ENCODE data around the gene PNN. TPM values are rescaled to one million over a fixed set of nuclear protein-coding genes. Genes with fewer than 3 reads are reported as not detected.
A peak's percentile ranks its signal among the peaks of the same experiment; 100 is the strongest.

The PNN gene
- total RNA-seq, 1 experiment from 2014 or later, result 167 TPM

DNA sequence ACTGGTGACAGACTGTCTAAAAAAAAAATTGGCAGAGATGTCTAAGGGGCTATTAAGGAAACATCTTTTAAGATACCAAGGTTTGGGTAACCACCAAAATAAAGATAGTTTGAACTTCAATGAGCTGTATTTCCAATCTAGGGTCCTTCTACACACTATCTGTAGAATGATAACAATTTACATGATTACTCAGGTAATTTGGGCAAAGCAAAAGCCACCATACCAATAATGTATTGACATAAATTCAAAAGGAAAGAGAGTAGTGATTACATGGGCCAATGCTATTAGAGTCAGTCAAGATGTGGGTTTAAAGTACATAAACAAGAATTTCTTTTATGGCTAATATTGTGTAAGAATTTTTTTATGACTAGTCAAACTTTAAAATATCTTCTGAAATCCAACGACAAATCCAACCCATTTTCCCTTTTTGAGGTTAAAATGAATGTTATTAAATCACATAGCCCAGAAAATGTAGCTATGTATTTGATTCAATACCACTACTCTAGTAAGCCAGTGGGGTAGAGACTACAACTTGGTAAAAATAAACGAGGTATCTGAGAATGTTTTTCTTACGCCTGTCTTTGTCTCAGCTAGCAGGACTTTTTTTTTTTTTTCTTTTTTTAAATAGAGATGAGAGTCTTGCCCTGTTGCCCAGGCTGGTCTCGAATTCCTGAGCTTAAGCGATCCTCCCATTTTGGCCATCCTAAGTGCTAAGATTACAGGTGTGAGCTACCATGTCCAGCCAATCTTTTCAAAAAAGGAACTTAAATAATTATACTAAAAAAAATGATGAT is 10.4 kb downstream of the PNN start:
- Histone ChIP-seq H3K79me2 (ENCODE audit: insufficient read depth, low read length) (no peaks in the 10 kb centered on the region), H3K4me1 (ENCODE audit: insufficient read depth, low read length) (peaks cover 8% of the 10 kb centered on the region), H2BK5ac (ENCODE audit: insufficient read length, low read length) (no peak overlapping the region), H3K14ac (ENCODE audit: insufficient read depth, low read length) (no peak overlapping the region), H2BK15ac (ENCODE audit: low read depth, low read length) (no peak overlapping the region), H2AK5ac (ENCODE audit: insufficient read length, low read length) (no peak overlapping the region), H2BK20ac (ENCODE audit: low read depth, low read length, poor library complexity, severe bottlenecking) (no peak overlapping the region), H4K20me1 (ENCODE audit: control insufficient read depth, insufficient read depth, insufficient read length) (no peaks in the 10 kb centered on the region), H3K27ac (ENCODE audit: insufficient read length, low read depth, low read length) (no peak overlapping the region), H3K4me2 (ENCODE audit: insufficient read depth, insufficient read length, low read length) (no peak overlapping the region), H3K4ac (ENCODE audit: low read depth, low read length) (no peak overlapping the region), H3K27me3 (ENCODE audit: insufficient read depth, low read length) (no peaks in the 10 kb centered on the region), H3K9ac (ENCODE audit: extremely low read depth, insufficient read length, low read length) (no peak overlapping the region), H3K23me2 (ENCODE audit: insufficient read length, low read depth, low read length, poor library complexity, severe bottlenecking) (no peaks in the 10 kb centered on the region), H4K91ac (ENCODE audit: insufficient read length, low read depth, low read length) (no peak overlapping the region), H4K5ac (ENCODE audit: insufficient read length, low read depth, low read length) (no peak overlapping the region), H3K18ac (ENCODE audit: insufficient read length, low read depth, low read length) (no peak overlapping the region), H3K56ac (ENCODE audit: insufficient read length, low read depth, low read length) (no peak overlapping the region), H2BK120ac (ENCODE audit: low read depth, low read length, poor library complexity, severe bottlenecking) (no peak overlapping the region), H2BK12ac (ENCODE audit: insufficient read length, low read depth, low read length) (no peak overlapping the region), H3K9me3 (ENCODE audit: control insufficient read depth, low read depth, low read length) (no peaks in the 10 kb centered on the region), H3K79me1 (ENCODE audit: insufficient read depth, low read depth, low read length, poor library complexity, severe bottlenecking) (no peaks in the 10 kb centered on the region), H4K8ac (replicated peaks; ENCODE audit: insufficient read length, low read depth, low read length) (no peak overlapping the region), H3K23ac (ENCODE audit: insufficient read length, low read depth, low read length) (no peak overlapping the region), H3T11ph (ENCODE audit: low read length) (no peak overlapping the region), H2AFZ (ENCODE audit: low read length) (no peak overlapping the region)
- WGBS (ENCODE audit: extremely low coverage, insufficient read length, low lambda C conversion rate), result no CpG with 5 or more reads among the region's 5 CpGs
- Mint-ChIP-seq H3K27ac (peak overlapping the region in 1 of 3 experiments; percentile 14; a peak in 2 of 7 replicates), H3K4me3 (no peak overlapping the region), H3K4me1 (peaks cover 17 to 20% of the 10 kb centered on the region in 2 experiments), H3K27me3 (ENCODE audit: low read depth) (no peaks in the 10 kb centered on the region), H3K36me3 (ENCODE audit: insufficient read depth in 1 of 3, low read depth in 3 of 3) (peaks cover 10 to 24% (median 15%) of the 10 kb centered on the region in 3 experiments; a peak in 6 of 7 replicates), H3K9me3 (no peaks in the 10 kb centered on the region)
- TF ChIP-seq, protein P1, sequence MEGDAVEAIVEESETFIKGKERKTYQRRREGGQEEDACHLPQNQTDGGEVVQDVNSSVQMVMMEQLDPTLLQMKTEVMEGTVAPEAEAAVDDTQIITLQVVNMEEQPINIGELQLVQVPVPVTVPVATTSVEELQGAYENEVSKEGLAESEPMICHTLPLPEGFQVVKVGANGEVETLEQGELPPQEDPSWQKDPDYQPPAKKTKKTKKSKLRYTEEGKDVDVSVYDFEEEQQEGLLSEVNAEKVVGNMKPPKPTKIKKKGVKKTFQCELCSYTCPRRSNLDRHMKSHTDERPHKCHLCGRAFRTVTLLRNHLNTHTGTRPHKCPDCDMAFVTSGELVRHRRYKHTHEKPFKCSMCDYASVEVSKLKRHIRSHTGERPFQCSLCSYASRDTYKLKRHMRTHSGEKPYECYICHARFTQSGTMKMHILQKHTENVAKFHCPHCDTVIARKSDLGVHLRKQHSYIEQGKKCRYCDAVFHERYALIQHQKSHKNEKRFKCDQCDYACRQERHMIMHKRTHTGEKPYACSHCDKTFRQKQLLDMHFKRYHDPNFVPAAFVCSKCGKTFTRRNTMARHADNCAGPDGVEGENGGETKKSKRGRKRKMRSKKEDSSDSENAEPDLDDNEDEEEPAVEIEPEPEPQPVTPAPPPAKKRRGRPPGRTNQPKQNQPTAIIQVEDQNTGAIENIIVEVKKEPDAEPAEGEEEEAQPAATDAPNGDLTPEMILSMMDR (conservative IDR thresholded peaks at IDR 0.05), result no peak
- DNase-seq, result no peak

All from H9 (cell line).